ENCODE data around the gene NDUFS6. TPM values are rescaled to one million over a fixed set of nuclear protein-coding genes. Genes with fewer than 3 reads are reported as not detected.

The NDUFS6 gene
- total RNA-seq, 1 donor from 2014 or later = 22.5 TPM

- Mint-ChIP-seq H3K9me3 (no peaks in the 10 kb centered on the region), H3K27ac (no peak overlapping the region), H3K4me3 (no peak overlapping the region), H3K4me1 (no peaks in the 10 kb centered on the region), H3K27me3 (peaks cover 2% of the 10 kb centered on the region), H3K36me3 (ENCODE audit: low read depth) (no peaks in the 10 kb centered on the region)
- CTCF ChIA-PET = no interaction called here
- no peak for TF ChIP-seq CTCF (IDR thresholded peaks at IDR 0.05)
- POLR2A ChIA-PET = no interaction called here
- no peak for DNase-seq
- no peak for ATAC-seq (ENCODE audit: low read depth)
- intact Hi-C loops (cut with micrococcal nuclease) = no loop called here
Observed at GRCh38 chr5:1833264-1834021, 32.2 kb downstream of the NDUFS6 start.

GRCh38 chr5:1834022-1834551 lies 32.9 kb downstream of the NDUFS6 start:
- no peaks in the 10 kb centered on the region for H3K9me3 Mint-ChIP-seq
- peaks cover 3% of the 10 kb centered on the region for H3K27me3 Mint-ChIP-seq
- ChIA-PET CTCF (no interaction called here), POLR2A (no interaction called here)
- H3K27ac Mint-ChIP-seq = no peak overlapping the region
- no peaks in the 10 kb centered on the region for H3K36me3 Mint-ChIP-seq (ENCODE audit: low read depth)
- intact Hi-C loops (cut with micrococcal nuclease) = no loop called here
- no peak overlapping the region for H3K4me3 Mint-ChIP-seq
- ATAC-seq (ENCODE audit: low read depth) (no peak), DNase-seq (no peak)
- TF ChIP-seq CTCF (IDR thresholded peaks at IDR 0.05) = no peak
- H3K4me1 Mint-ChIP-seq = no peaks in the 10 kb centered on the region

- ChIA-PET CTCF (no interaction called here), POLR2A (no interaction called here)
- DNase-seq = no peak
- H3K4me1 Mint-ChIP-seq = no peaks in the 10 kb centered on the region
- H3K36me3 Mint-ChIP-seq (ENCODE audit: low read depth) = no peaks in the 10 kb centered on the region
- intact Hi-C loops (cut with micrococcal nuclease) = no loop called here
- no peaks in the 10 kb centered on the region for H3K9me3 Mint-ChIP-seq
- H3K4me3 Mint-ChIP-seq = no peak overlapping the region
- no peak overlapping the region for H3K27ac Mint-ChIP-seq
- no peak for ATAC-seq (ENCODE audit: low read depth)
- H3K27me3 Mint-ChIP-seq = peaks cover 6% of the 10 kb centered on the region
- no peak for TF ChIP-seq CTCF (IDR thresholded peaks at IDR 0.05)
Observed at GRCh38 chr5:1834721-1835429, 33.7 kb downstream of the NDUFS6 start.

- Mint-ChIP-seq H3K27me3 (peaks cover 6% of the 10 kb centered on the region), H3K27ac (no peak overlapping the region)
- intact Hi-C loops (cut with micrococcal nuclease) = no loop called here
Observed at GRCh38 chr5:1835431-1835830, 34.2 kb downstream of the NDUFS6 start.

More at GRCh38 chr5:1835431-1835830, 34.2 kb downstream of the NDUFS6 start:
- Mint-ChIP-seq H3K36me3 (ENCODE audit: low read depth) (no peaks in the 10 kb centered on the region), H3K4me1 (no peaks in the 10 kb centered on the region), H3K9me3 (no peaks in the 10 kb centered on the region), H3K4me3 (no peak overlapping the region)
- TF ChIP-seq CTCF (IDR thresholded peaks at IDR 0.05) = no peak
- DNase-seq (no peak), ATAC-seq (ENCODE audit: low read depth) (no peak)
- ChIA-PET POLR2A (no interaction called here), CTCF (no interaction called here)

All from activated B cell treated with CpG ODN at 0.5 μM for 24 hours (primary cell).